Fibroblast of villous mesenchyme (primary cell): ENCODE measurements around the gene TTYH1. TPM values are rescaled to one million over a fixed set of nuclear protein-coding genes. Genes with fewer than 3 reads are reported as not detected.

Source experiments
- DNase-seq: peaks from one replicate; pipeline ENCODE4 v3.0.0-alpha.2; 2010; ENCODE audit warnings: low read depth
- H3K4me3 ChIP-seq: 2 replicates; pipeline ENCODE4 v1.5.1; 2011; ENCODE audit warnings: low read depth, mild to moderate bottlenecking, low read length
- total RNA-seq: library from RNA; depleted of rRNA; stranded (reverse); fragments of >200 nt; gene quantifications from 2 replicates; pipeline ENCODE4 v1.2.3, GENCODE V29; 2012
- TF ChIP-seq, protein P1 (sequence below): IDR thresholded peaks from 2 replicates; pipeline ENCODE4 v1.5.1; 2012; ENCODE audit warnings: low read depth, mild to moderate bottlenecking, low read length; ENCODE audit not compliant: insufficient read depth

Gene TTYH1
- total RNA-seq, 1 donor = not detected

- DNase-seq = no peak
- TF ChIP-seq, protein P1, sequence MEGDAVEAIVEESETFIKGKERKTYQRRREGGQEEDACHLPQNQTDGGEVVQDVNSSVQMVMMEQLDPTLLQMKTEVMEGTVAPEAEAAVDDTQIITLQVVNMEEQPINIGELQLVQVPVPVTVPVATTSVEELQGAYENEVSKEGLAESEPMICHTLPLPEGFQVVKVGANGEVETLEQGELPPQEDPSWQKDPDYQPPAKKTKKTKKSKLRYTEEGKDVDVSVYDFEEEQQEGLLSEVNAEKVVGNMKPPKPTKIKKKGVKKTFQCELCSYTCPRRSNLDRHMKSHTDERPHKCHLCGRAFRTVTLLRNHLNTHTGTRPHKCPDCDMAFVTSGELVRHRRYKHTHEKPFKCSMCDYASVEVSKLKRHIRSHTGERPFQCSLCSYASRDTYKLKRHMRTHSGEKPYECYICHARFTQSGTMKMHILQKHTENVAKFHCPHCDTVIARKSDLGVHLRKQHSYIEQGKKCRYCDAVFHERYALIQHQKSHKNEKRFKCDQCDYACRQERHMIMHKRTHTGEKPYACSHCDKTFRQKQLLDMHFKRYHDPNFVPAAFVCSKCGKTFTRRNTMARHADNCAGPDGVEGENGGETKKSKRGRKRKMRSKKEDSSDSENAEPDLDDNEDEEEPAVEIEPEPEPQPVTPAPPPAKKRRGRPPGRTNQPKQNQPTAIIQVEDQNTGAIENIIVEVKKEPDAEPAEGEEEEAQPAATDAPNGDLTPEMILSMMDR = no peak
- no peak overlapping the region for H3K4me3 ChIP-seq
Observed at GRCh38 chr19:54425382-54425723, 10.1 kb downstream of the TTYH1 start.

DNA sequence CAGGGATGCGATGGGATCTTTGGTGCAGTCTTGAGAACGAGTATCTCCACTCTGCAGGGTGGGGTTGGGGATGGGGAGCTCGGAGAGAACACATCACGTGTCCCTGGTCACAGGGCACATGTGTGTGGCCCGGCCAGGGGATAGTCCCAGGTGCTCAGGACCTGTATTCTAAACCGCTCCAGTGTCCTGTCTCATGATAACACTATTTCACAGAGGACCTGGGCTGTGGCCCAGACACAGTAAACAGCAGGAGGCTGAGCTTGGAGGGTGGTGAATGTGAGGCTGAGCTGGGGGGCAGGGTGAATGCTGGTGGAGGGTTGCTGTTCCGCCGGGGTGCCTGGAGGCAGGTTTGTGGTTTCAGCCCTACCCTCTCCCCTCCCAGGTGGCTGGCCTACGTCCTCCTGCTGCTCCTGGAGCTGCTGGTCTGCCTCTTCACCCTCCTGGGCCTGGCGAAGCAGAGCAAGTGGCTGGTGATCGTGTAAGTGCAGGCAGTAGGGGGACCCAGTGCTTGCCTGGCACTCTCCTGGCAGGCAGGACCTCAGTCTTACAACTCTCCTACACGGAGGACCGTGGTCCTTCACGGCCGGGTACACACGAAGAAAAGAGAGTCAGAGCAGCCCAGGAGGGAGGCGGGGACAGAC, 11.1 kb downstream of the TTYH1 start:
- TF ChIP-seq, protein P1 = no peak
- no peak for DNase-seq
- H3K4me3 ChIP-seq = no peak overlapping the region

GRCh38 chr19:54427586-54427985, 12.3 kb downstream of the TTYH1 start:
- no peak for DNase-seq
- H3K4me3 ChIP-seq = no peak overlapping the region
- TF ChIP-seq, protein P1 = no peak

GRCh38 chr19:54428323-54429175, 13.3 kb downstream of the TTYH1 start:
- TF ChIP-seq, protein P1 = no peak
- DNase-seq = no peak
- no peak overlapping the region for H3K4me3 ChIP-seq

DNA sequence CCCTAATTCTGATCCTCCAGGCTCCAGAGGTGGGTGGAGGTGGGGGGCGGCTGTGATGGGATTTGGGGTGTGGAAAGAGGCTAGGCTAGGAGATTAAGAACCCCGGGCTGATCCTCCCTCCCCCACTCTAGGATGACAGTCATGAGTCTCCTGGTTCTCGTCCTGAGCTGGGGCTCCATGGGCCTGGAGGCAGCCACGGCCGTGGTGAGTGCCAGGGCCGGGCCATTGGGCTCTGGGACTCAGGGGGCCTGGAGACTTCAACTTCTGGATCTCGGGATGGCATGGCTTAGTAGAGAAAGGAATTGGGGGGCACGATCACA, 13.9 kb downstream of the TTYH1 start:
- no peak overlapping the region for H3K4me3 ChIP-seq
- TF ChIP-seq, protein P1 = no peak
- DNase-seq = no peak

- TF ChIP-seq, protein P1 = no peak
- DNase-seq = no peak
- H3K4me3 ChIP-seq = no peak overlapping the region
Observed at GRCh38 chr19:54429545-54430227, 14.4 kb downstream of the TTYH1 start.
